Dedifferentiated amniotic fluid mesenchymal stem cell (primary cell): ENCODE results near the gene DNAJC1.

ENCODE experiments used
- DNase-seq: peaks from one replicate; pipeline ENCODE4 v3.0.0-alpha.2; 2016; ENCODE audit errors: extremely low spot score

The DNAJC1 gene

GRCh38 chr10:21759232-21759631, 244.3 kb downstream of the DNAJC1 start:
- DNase-seq = no peak

- no peak for DNase-seq
These were observed 244.8 kb downstream of the DNAJC1 start for GRCh38 chr10:21758696-21759095.

GRCh38 chr10:21758239-21758638, 245.3 kb downstream of the DNAJC1 start:
- no peak for DNase-seq

GRCh38 chr10:21757185-21757901, 246.2 kb downstream of the DNAJC1 start:
- no peak for DNase-seq

- no peak for DNase-seq
These were observed 246.8 kb downstream of the DNAJC1 start for GRCh38 chr10:21756707-21757106.

GRCh38 chr10:21754410-21755011, 249.0 kb downstream of the DNAJC1 start:
- DNase-seq = no peak

- DNase-seq = no peak
These were observed 249.8 kb downstream of the DNAJC1 start for GRCh38 chr10:21753497-21754270.

- no peak for DNase-seq
These were observed 251.9 kb downstream of the DNAJC1 start for GRCh38 chr10:21751341-21752310.

GRCh38 chr10:21750424-21750823, 253.1 kb downstream of the DNAJC1 start:
- DNase-seq = no peak

GRCh38 chr10:21749788-21750187, 253.7 kb downstream of the DNAJC1 start:
- DNase-seq = no peak

- DNase-seq = no peak
These were observed 255.7 kb downstream of the DNAJC1 start for GRCh38 chr10:21747809-21748208.

GRCh38 chr10:21746118-21746517, 257.4 kb downstream of the DNAJC1 start:
- no peak for DNase-seq

- no peak for DNase-seq
These were observed 259.3 kb downstream of the DNAJC1 start for GRCh38 chr10:21744223-21744622.

- DNase-seq = no peak
These were observed 260.7 kb downstream of the DNAJC1 start for GRCh38 chr10:21742740-21743412.

GRCh38 chr10:21740989-21741388, 262.5 kb downstream of the DNAJC1 start:
- DNase-seq = no peak

GRCh38 chr10:21737106-21737505, 266.4 kb downstream of the DNAJC1 start:
- DNase-seq = no peak

GRCh38 chr10:21733710-21734109, 269.8 kb downstream of the DNAJC1 start:
- no peak for DNase-seq

GRCh38 chr10:21732067-21732772, 271.3 kb downstream of the DNAJC1 start:
- peak; percentile 17 for DNase-seq

- no peak for DNase-seq
These were observed 274.9 kb downstream of the DNAJC1 start for GRCh38 chr10:21728618-21729017.

GRCh38 chr10:21727452-21728168, 275.9 kb downstream of the DNAJC1 start:
- no peak for DNase-seq
